ENCODE data around the gene FAHD2A. TPM values are rescaled to one million over a fixed set of nuclear protein-coding genes. Genes with fewer than 3 reads are reported as not detected.

The FAHD2A gene, protein sequence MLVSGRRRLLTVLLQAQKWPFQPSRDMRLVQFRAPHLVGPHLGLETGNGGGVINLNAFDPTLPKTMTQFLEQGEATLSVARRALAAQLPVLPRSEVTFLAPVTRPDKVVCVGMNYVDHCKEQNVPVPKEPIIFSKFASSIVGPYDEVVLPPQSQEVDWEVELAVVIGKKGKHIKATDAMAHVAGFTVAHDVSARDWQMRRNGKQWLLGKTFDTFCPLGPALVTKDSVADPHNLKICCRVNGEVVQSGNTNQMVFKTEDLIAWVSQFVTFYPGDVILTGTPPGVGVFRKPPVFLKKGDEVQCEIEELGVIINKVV
- 25.4 to 30.0 TPM (median 28.9 TPM) in 5 replicates for total RNA-seq (2022; extraction: Qiagen RNA extraction)

DNA sequence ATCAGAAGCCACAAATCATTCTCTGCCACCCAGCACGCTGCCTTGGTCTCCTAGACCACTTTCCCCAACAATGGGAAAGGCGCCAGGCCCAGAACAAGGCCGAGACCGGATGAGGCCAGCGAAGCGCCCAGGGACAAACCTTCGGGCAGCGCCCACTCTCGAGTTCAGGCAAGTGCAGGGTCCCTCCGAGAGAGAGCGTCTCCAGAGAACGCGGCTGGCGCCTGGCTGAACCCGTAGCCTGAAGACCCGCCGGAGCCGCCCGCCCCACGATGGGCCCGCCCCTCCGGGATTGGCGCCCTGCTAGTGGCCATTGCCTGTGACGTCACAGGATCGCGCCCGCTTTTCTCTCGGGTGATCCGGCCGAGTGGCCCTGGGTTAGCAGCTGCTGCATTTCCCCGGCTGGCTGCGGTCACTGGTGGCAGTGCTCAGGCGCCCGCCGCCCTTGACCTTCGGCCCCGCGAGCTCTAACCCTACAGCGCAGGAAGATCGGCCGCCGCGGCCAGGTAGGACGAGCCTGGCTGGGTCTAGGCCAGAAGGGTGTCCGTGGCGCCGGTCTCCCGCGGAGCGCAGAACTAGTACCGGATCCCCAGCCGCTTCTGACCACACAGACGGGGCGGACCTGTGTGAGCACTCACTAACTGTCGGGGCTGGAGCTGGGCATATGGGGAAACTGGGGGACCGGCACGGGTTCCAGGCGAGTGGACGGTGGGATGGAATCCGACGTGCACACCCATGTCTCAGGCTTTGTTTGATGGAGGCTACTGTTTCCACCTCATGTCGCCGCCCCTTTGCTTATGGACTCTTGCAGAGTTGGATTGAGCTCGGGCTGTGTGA is at the start of gene FAHD2A:
Gene FAHD2A (plus strand): TSS at position 339 of the 834 bp plus-strand sequence. CDS start 2,851 bp downstream, outside the sequence.

Other genes starting within 250 kb of the FAHD2A start
- gene ZNF514, start 242.9 kb upstream of the FAHD2A start, total RNA-seq (2022; extraction: Qiagen RNA extraction) = 5.0 to 7.5 TPM (median 6.7 TPM) in 5 replicates
- gene ZNF2, start 236.9 kb upstream of the FAHD2A start, total RNA-seq (2022; extraction: Qiagen RNA extraction) = 3.0 to 4.4 TPM (median 4.3 TPM) in 5 replicates
- 0.36 to 0.91 TPM (median 0.69 TPM) in 5 replicates for gene ZNF892, start 195.2 kb upstream of the FAHD2A start, total RNA-seq (2022; extraction: Qiagen RNA extraction)
- 0.02 TPM in 2 of 5 replicates, not detected in the others for gene PROM2, start 128.3 kb upstream of the FAHD2A start, total RNA-seq (2022; extraction: Qiagen RNA extraction)
- gene KCNIP3, start 105.4 kb upstream of the FAHD2A start, total RNA-seq (2022; extraction: Qiagen RNA extraction) = 1.5 to 2.3 TPM (median 1.8 TPM) in 5 replicates
- gene TRIM43B, start 82.0 kb downstream of the FAHD2A start, total RNA-seq (2022; extraction: Qiagen RNA extraction) = 0.07 to 0.15 TPM in 2 of 5 replicates, not detected in the others
- gene TRIM43, start 189.3 kb downstream of the FAHD2A start, total RNA-seq (2022; extraction: Qiagen RNA extraction) = 0.07 to 0.17 TPM (median 0.12 TPM) in 4 of 5 replicates, not detected in the other

Measured in A549 treated with dexamethasone at 1 μM for 4 hours (cell line).